Stimulated activated CD4-positive, alpha-beta T cell treated with anti-CD3 and anti-CD28 coated beads, TNF-alpha, amount 100 ng/mL, for 24 hours (primary cell): ENCODE results near the gene TGFBR3.

Experiments
- DNase-seq, 3 experiments: peaks; one replicate each; pipeline ENCODE4 v3.0.0-alpha.2; 2020; ENCODE audit warnings: low read depth in 3 of 3

The TGFBR3 gene

GRCh38 chr1:91710261-91710660, 175.7 kb downstream of the TGFBR3 start:
- no peak for DNase-seq

GRCh38 chr1:91708691-91709090, 177.3 kb downstream of the TGFBR3 start:
- no peak for DNase-seq

DNA sequence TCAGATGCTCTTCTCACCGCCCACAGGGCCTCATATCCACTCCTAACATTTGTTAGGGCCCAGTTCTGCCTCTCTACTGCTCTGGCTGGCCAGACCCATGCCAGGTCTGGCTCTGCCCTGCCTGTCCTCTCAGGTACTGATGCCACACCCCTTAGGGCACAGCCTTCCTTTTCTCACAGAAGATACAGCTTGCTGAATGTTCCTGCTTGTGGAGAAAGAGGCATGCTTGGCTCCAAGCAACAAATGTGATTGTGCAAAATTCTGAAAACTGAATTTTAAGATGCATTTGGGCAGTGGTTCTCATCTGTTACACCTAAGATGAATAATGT, 178.1 kb downstream of the TGFBR3 start:
- no peak for DNase-seq

- no peak for DNase-seq
These were observed 178.6 kb downstream of the TGFBR3 start for GRCh38 chr1:91707114-91707889.

DNA sequence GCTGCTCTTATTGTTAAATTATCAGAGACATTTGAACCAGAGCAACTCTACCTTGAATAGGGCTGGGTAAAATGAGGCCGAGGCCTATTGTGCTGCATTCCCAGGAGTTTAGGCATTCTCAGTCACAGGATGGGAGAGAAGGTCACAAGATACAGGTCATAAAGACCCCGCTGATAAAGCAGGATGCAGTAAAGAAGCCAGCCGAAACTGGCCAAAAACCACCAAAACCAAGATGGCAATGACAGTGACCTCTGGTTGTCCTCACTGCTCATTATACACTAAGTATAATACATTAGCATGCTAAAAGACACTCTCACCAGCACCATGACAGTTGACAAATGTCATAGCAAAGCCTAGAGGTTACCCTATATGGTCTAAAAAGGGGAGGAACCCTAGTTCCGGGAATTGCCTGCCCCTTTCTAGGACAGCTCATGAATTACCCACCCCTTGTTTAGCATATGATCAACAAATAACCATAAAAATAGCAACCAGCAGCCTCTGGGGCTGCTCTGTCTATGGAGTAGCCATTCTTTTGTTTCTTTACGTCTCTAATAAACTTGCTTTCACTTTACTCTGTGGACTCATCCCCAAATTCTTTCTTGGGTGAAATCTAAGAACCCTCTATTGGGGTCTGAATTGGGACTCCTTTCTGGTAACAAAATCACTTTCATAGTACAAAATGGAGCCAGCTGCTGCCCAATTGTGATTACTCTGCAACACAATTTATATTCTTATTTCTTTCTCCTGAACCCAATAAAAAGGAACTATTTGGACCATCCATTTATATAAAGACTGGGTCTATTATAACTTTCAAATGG, 179.6 kb downstream of the TGFBR3 start:
- no peak for DNase-seq

GRCh38 chr1:91704746-91705145, 181.2 kb downstream of the TGFBR3 start:
- DNase-seq: no peak

DNA sequence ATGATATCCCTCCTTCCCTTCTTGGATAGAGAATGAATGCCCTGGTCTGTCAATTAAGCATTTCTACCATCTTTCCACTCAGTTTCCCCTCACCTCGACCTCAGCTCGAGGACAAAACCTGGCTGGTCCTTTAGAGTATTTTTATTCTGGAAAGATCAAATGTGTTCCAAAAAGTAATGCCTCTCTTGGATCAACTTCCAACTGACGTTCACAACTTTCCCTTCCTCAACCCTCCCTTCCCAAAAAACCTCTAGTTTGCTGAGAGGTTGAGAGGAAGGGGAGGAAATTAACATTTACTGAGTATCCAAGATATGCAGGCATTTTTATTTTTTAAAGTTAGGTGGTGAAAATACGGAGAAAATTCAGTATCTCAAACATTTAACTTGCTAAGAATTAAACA, 182.9 kb downstream of the TGFBR3 start:
- DNase-seq: no peak

DNA sequence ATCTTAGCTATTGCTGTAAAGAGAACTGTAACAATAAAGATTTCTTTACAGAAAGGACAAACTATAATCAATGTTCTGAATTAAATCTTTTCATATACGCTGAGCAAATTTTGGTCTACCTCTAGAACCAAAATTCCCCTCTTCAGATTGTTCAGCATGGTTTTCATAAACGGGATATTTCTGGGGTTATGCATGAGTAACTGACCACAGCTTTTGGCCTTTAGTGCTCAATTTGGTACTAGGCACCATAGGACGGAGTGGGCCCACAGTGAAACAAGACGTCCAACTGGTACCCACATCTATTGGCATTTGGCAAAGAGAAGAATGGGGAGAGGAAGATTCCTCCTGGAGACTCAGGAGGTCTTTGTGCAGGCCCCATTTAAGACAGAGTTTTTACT, 184.5 kb downstream of the TGFBR3 start:
- DNase-seq: no peak

GRCh38 chr1:91700771-91701471, 185.0 kb downstream of the TGFBR3 start:
- DNase-seq: no peak

GRCh38 chr1:91700332-91700731, 185.6 kb downstream of the TGFBR3 start:
- DNase-seq: no peak

- no peak for DNase-seq
These were observed 186.5 kb downstream of the TGFBR3 start for GRCh38 chr1:91699339-91699974.

- DNase-seq: no peak
These were observed 188.1 kb downstream of the TGFBR3 start for GRCh38 chr1:91697861-91698260.

GRCh38 chr1:91697416-91697815, 188.5 kb downstream of the TGFBR3 start:
- peak in 1 of 3 experiments; percentile 55 for DNase-seq

DNA sequence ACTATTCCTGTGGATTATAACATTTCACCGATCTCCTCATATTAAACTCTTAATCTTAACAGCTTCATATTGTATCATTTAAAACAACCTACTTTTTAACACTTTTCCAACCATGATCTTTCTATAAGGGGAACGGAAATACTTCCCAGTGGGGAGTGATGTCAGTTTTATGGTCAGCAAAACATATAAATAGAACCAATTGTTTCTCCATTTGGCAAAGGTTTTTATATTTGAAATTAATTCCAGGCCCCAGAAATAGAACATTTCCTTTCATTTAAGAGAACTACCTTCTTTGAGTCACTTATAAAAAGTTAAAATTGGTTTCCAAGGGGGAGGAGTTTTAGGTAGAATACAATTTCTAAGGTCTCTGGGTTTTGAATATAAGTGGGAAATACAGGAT, 189.6 kb downstream of the TGFBR3 start:
- no peak for DNase-seq

DNA sequence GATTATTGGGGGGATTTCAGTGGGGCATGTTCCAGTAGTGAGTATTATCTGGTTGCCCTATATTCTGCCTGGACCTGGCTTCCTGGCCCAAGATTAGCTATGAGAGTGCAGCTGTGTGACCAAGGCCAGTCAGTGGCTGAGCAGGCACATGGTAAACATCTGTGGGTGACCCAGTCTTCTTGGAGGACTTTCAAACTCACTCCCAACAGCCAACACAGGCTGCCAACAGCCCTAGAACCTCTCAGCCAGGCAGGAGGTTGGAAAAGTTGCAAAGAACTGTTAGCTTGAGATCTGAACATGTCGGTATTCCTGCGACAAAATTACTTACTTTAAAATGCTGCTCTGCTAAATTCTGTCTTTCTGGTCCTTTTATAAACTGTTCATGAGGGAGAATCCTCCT, 192.4 kb downstream of the TGFBR3 start:
- DNase-seq: no peak

DNA sequence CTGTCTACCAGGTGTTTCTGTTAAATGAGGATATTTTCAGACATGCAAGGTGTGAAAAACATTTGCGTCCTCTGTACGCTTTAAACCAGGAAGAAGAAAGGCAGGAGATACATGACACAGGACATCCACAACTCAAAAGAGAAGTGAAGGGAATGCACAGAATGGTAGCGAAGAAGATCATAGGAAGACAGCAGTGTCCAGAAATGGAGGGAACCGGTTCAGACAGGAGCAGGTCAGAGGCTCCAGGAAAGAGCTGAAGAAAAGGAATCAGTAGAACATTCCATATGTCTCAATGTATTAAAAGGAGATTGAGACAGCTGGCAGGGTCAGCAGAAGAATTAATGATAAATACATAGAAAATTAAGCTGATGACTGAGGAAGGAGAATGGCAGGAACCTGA, 194.4 kb downstream of the TGFBR3 start:
- DNase-seq: no peak

DNA sequence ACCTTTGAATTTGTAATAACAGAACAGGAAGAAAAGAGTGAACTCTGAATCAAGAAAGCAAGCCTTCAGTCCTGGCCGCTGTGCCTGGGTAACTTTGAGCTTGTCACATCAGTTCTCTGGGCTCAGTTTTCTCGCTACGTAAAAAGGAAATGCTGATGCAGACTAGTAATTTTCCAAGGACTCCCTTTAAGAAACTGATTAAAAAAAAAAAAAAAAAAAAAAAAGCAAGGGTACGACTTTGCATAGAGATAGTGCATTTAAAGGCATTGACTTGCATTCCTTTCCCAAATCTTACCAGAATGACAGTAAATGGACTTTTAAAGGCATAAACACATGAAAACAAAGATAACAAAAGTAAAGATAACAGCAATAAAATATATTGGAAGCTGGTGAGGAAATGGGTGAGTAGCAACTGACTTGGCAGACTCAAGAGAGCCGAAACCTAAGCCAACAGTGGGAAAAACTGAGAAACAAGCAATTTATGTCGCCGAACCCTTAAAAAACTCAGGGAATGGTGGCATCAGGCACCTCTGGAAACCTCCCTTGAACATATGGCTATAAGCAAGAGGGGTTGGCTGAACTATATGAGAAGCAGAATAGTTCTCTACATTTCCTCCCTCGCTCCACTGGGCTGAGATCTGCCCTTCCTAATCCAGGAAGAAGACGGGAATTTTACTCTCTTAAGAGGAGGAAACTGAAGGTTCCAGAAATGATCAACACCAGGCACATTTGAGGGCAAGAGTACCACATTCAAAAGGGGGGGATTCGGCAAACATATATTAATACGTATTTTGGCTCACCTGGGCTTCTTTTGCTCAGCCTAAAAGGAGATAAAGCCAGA, 196.1 kb downstream of the TGFBR3 start:
- DNase-seq: no peak

DNA sequence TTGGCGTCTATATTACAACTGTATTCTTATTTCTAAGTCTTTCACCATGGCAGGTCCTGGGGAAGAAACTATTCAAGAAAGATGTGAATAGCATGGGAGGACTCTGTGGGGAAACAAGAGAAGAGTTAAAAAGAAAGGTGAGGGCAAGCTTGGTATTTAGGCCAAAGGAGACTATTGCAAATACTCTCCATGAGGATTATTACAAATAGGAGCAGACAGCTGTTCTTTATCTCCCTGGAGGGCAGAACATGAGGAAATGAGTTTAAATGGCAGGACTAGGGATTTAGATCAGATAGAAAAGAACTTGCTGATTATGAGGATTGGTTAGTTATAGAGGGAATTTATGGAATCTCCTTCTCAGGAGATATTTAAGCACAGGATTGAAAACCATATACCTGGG, 198.5 kb downstream of the TGFBR3 start:
- DNase-seq: no peak

DNA sequence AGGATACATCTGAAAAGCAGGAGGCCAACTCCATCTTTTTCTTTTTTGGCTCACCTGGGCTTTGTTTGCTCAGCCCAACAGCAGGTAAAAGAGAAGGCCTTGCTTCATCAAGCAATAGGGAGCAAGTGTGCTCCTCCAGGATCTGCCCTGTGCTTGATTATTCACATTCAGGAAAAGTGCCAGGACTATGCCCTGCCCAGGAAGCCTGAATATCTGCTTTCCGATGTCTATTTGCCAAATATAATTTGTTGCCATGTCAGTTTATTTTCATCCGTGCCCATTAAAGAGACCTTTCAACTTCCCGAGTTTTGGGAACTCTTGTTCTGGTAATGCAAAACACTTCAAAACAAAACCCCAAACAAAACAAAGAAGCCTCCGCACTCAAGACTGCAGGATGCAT, 200.0 kb downstream of the TGFBR3 start:
- DNase-seq: no peak

DNA sequence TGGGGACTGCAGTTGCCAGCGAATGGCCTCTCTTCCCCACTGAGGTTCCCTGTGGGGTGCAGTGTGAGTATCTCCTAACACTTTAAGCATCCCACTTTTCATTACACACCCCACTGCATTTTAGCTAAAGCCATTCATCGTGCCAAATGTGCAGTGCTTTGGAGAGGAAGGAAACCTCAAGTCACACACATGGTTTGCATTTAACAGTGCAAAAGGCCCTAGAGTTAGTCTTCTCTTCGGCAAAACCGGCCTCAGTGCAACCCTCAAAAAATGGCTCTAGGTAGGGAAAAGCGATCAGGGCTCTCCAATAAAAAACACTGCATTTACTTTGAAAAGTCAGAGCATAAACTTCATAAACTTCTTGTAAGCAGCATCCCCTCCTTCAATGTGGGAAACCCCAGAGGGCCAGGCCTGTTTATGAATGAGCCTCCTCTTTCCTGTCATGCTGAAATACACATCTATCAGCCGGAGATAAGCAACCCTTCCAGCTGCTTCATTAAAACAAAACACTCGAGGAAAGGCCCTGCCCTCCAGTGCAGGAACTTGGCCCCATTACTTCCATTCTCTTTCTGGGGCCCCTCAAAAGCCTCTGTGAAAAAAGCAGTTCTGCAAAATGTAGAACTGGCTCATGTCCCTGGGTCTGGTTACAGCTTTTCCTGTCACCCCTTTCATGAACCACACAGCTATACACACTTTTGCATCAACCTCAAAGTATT, 201.3 kb downstream of the TGFBR3 start:
- no peak for DNase-seq

GRCh38 chr1:91683598-91683951, 202.4 kb downstream of the TGFBR3 start:
- no peak for DNase-seq
